Ishikawa (cell line): ENCODE data around the gene MIA.
A peak's percentile ranks its signal among the peaks of the same experiment; 100 is the strongest.

Experiments
- CEBPB ChIP-seq: IDR thresholded peaks from 2 replicates; pipeline ENCODE4 v1.6.1; 2012
- CREB1 ChIP-seq: IDR thresholded peaks from 2 replicates; pipeline ENCODE4 v1.6.1; 2012; ENCODE audit warnings: low read depth
- EGR1 ChIP-seq: IDR thresholded peaks from 2 replicates; pipeline ENCODE4 v1.6.1; 2012
- EP300 ChIP-seq: IDR thresholded peaks from 2 replicates; pipeline ENCODE4 v1.6.1; 2012; ENCODE audit warnings: borderline replicate concordance
- FOXM1 ChIP-seq: IDR thresholded peaks from 2 replicates; pipeline ENCODE4 v1.6.1; 2012; ENCODE audit warnings: low read depth, borderline replicate concordance
- NFIC ChIP-seq: IDR thresholded peaks from 2 replicates; pipeline ENCODE4 v1.6.1; 2012
- RAD21 ChIP-seq: IDR thresholded peaks from 2 replicates; pipeline ENCODE4 v1.6.1; 2012; ENCODE audit warnings: low read depth
- TAF1 ChIP-seq: IDR thresholded peaks from 2 replicates; pipeline ENCODE4 v1.6.1; 2012; ENCODE audit warnings: low read depth, mild to moderate bottlenecking
- TCF12 ChIP-seq: IDR thresholded peaks from 2 replicates; pipeline ENCODE4 v1.6.1; 2012; ENCODE audit warnings: low read depth
- TEAD4 ChIP-seq: IDR thresholded peaks from 2 replicates; pipeline ENCODE4 v1.6.1; 2012
- YY1 ChIP-seq: IDR thresholded peaks from 2 replicates; pipeline ENCODE4 v1.6.1; 2012; ENCODE audit warnings: low read depth
- ZBTB7A ChIP-seq: IDR thresholded peaks from 2 replicates; pipeline ENCODE4 v1.6.1; 2012; ENCODE audit warnings: low read depth
- TF ChIP-seq, protein P1 (sequence below): IDR thresholded peaks from 2 replicates; pipeline ENCODE4 v1.6.1; 2012
- TF ChIP-seq, protein P2 (sequence below): IDR thresholded peaks from 2 replicates; pipeline ENCODE4 v1.6.1; 2012
- TF ChIP-seq, protein P3 (sequence below): IDR thresholded peaks from 2 replicates; pipeline ENCODE4 v1.6.1; 2012; ENCODE audit warnings: low read depth, mild to moderate bottlenecking

Gene MIA

DNA sequence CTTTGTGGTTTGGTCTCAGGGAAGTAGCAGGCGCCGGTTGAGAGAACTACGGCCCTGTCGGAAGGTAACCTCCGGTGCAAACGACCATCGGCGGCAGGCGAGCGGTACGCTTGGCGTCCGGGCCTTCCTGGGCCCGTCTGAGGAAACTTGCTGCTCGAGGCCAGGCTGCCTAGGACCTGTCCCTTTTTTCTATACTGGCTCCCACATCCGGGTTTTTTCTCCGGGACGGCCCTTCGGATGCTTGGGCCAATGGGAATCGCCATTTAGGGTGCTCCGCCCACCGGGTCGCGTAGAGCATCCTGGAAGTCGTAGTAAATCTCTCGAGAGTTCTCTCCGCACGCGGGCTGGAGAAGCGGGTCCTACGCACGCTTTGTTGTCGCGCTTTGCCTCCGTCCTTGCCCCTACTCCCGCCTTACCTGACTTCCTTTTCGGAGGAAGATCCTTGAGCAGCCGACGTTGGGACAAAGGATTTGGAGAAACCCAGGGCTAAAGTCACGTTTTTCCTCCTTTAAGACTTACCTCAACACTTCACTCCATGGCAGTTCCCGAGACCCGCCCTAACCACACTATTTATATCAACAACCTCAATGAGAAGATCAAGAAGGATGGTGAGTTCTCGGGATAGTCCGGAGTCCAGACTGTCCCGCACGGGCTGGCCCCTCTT lies 24.3 kb upstream of the MIA start, which contains the start of gene SNRPA:
TSS of gene SNRPA (plus strand) at position 330 of the 664 bp plus-strand sequence. CDS start at position 536, 206 bp downstream.
- no peak for TF ChIP-seq CEBPB
- 0 out of 2 replicates have a peak, but pooled peaks have one; percentile 11 for TF ChIP-seq YY1
- peak; percentile 72; the same call in 1 of the 2 replicates for TF ChIP-seq TAF1
- TF ChIP-seq CREB1: no peak
- TF ChIP-seq, protein P1, sequence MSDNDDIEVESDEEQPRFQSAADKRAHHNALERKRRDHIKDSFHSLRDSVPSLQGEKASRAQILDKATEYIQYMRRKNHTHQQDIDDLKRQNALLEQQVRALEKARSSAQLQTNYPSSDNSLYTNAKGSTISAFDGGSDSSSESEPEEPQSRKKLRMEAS: peak; percentile 97
- TF ChIP-seq, protein P2, sequence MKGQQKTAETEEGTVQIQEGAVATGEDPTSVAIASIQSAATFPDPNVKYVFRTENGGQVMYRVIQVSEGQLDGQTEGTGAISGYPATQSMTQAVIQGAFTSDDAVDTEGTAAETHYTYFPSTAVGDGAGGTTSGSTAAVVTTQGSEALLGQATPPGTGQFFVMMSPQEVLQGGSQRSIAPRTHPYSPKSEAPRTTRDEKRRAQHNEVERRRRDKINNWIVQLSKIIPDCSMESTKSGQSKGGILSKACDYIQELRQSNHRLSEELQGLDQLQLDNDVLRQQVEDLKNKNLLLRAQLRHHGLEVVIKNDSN: peak; percentile 56

DNA sequence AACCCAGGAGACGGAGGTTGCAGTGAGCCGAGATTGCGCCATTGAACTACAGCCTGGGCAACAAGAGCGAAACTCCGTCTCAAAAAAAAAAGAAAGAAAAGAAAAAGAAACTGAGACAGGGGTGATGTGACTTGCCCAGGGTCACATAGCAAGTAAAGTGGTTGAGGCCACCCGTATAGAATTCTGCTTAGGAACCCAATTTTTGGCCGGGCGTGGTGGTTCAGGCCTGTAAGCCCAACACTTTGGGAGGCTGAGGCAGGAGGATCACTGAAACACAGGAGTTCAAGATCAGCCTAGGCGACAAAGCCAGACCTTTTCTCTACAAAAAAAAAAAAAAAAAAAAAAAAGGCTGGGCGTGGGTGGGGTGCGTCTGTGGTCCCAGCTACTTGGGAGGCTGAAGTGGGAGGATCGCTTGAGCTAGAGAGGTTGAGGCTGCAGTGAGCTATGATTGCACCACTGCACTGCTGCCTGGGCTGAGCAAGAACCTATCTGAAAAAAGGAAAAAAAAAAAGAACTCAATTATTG lies 23.0 kb upstream of the MIA start:
- TF ChIP-seq, protein P1: no peak
- no peak for TF ChIP-seq TCF12
- no peak for TF ChIP-seq CREB1
- TF ChIP-seq, protein P2: no peak
- TF ChIP-seq ZBTB7A: no peak
- TF ChIP-seq RAD21: no peak
- no peak for TF ChIP-seq NFIC
- TF ChIP-seq FOXM1: no peak
- TF ChIP-seq YY1: no peak

DNA sequence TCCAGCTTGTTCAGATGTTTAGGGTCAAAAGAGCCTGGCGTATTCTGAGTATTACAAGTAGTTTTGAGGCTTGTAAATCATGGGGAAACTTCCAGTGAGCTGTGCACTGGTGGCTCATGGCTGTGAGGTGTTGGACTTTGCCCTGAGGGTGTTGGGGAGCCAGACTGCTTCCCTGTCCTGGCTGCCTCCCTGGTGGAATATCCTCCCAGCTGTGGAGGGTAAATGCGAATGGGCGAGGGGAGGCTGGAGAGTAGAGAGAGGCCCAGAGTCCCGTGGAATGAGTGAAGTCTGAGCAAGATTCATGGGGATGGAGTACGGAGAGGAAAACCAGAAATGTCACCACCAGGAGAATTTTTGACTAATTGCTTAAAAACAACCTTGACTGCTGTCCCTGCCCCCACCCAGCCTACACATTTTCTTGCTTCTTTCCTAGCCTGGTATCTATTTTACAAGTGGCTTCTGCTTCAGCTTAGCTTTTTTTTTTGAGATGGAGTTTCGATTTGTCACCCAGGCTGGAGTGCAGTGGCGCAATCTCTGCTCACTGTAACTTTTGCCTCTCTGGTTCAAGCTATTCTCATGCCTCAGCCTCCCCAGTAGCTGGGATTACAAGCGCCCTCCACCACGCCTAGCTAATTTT lies 20.6 kb upstream of the MIA start:
- TF ChIP-seq ZBTB7A: no peak
- TF ChIP-seq TAF1: no peak
- TF ChIP-seq YY1: no peak
- no peak for TF ChIP-seq TCF12
- TF ChIP-seq FOXM1: no peak
- TF ChIP-seq, protein P3, sequence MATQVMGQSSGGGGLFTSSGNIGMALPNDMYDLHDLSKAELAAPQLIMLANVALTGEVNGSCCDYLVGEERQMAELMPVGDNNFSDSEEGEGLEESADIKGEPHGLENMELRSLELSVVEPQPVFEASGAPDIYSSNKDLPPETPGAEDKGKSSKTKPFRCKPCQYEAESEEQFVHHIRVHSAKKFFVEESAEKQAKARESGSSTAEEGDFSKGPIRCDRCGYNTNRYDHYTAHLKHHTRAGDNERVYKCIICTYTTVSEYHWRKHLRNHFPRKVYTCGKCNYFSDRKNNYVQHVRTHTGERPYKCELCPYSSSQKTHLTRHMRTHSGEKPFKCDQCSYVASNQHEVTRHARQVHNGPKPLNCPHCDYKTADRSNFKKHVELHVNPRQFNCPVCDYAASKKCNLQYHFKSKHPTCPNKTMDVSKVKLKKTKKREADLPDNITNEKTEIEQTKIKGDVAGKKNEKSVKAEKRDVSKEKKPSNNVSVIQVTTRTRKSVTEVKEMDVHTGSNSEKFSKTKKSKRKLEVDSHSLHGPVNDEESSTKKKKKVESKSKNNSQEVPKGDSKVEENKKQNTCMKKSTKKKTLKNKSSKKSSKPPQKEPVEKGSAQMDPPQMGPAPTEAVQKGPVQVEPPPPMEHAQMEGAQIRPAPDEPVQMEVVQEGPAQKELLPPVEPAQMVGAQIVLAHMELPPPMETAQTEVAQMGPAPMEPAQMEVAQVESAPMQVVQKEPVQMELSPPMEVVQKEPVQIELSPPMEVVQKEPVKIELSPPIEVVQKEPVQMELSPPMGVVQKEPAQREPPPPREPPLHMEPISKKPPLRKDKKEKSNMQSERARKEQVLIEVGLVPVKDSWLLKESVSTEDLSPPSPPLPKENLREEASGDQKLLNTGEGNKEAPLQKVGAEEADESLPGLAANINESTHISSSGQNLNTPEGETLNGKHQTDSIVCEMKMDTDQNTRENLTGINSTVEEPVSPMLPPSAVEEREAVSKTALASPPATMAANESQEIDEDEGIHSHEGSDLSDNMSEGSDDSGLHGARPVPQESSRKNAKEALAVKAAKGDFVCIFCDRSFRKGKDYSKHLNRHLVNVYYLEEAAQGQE: no peak
- TF ChIP-seq TEAD4: no peak
- TF ChIP-seq, protein P1: no peak
- no peak for TF ChIP-seq EGR1
- no peak for TF ChIP-seq RAD21
- no peak for TF ChIP-seq CEBPB

DNA sequence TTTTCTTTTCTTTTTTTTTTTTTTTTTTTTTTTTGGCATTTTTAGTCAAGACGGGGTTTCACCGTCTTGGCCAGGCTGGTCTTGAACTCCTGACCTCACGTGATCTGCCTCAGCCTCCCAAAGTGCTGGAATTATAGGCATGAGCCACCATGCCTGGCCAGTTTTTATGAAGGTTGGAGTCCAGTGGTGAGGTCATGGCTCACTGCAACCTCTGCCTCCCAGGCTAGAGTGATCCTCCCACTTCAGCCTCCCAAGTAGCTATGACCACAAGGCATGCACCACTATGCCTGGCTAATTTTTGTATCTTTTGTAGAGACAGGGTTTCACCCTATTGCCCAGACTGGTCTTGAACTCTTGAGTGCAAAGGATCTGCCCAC lies 20.1 kb upstream of the MIA start:
- TF ChIP-seq TCF12: no peak
- TF ChIP-seq YY1: no peak
- TF ChIP-seq EP300: no peak
- TF ChIP-seq RAD21: no peak
- no peak for TF ChIP-seq TAF1
- TF ChIP-seq ZBTB7A: no peak
- TF ChIP-seq, protein P1: no peak
- no peak for TF ChIP-seq NFIC
- TF ChIP-seq, protein P2: no peak
- TF ChIP-seq, protein P3: no peak
- TF ChIP-seq CEBPB: no peak
- no peak for TF ChIP-seq TEAD4
- no peak for TF ChIP-seq CREB1
- TF ChIP-seq FOXM1: no peak
- no peak for TF ChIP-seq EGR1
